Glomerular visceral epithelial cell (primary cell): ENCODE results near the gene CNPY1.

Experiments used
- DNase-seq: peaks from one replicate; pipeline ENCODE4 v3.0.0-alpha.2; 2016; ENCODE audit errors: extremely low spot score

CNPY1 gene

GRCh38 chr7:155559519-155560108, 13.3 kb upstream of the CNPY1 start:
- no peak for DNase-seq

DNA sequence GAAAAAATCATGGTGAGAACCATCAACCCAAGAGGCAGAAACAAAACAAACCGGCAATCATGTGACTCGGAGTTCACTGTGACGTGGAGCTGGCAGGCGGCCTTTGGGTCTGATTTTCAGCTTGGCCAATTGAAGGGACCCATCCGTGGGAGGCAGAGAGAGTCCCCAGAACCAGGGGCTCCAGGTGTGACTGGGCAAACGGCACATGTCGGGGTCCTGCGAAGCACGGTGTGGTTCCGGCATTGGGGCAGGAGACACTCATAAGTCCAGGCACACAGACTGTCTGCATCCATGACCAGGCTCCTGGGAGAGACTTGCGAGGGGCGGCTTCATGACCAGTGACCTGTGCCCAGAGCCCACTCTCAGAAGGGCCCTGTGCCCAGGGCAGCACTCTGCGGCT, 12.6 kb upstream of the CNPY1 start:
- DNase-seq, result no peak

DNA sequence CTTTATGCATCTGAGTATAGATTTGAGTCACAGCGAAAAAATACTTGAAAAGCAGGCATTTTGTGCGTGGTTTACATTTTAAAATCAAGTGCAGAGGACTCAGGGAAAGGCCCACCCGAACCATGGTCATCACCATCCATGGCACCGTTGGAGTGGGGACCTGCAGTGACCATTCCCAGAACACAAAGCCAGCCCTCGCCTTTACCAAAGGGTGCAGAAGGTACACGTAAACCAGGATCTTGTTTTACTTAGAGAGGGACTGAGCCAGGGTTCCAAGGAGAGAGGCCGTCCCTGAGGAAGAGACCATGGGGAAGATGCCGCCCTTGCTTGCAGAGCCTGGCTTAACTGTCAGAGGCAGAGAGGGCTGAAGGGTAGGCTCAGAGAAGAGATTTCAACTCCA, 12.0 kb upstream of the CNPY1 start:
- no peak for DNase-seq

- DNase-seq, result no peak
Observed at GRCh38 chr7:155557778-155558177, 11.4 kb upstream of the CNPY1 start.

GRCh38 chr7:155556763-155557162, 10.4 kb upstream of the CNPY1 start:
- DNase-seq, result no peak

DNA sequence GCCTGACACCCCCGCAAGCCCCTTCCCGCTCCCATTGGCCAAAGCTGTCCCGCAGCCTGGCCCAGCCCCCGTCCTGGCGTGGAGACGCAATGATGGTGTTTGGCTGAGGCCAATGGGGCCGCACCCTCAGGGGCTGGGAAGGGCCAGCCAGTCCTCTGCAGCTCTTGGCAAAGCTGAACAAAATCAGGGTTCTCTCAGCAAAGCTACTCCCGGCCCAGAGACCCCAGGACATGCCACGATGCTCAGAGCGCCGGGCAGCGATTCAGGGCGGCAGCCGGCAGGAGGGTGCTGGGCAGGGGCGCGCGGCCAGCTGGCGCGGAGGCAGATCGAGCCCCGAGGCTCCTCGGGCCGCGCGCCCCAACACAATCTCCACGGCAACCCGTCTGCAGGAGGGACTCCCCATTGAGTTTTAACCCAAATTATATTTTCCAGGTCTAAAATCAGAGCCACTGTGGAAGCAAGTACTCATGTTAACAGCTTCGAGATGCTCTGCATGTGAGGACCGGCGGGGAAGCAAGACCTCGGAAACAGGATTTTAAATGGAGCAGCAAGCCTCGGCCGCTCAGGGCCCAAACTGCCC, 8.8 kb upstream of the CNPY1 start:
- no peak for DNase-seq

- no peak for DNase-seq
Observed at GRCh38 chr7:155553871-155554270, 7.5 kb upstream of the CNPY1 start.

GRCh38 chr7:155551785-155552611, 5.6 kb upstream of the CNPY1 start:
- no peak for DNase-seq

- DNase-seq, result no peak
Observed at GRCh38 chr7:155550916-155551315, 4.6 kb upstream of the CNPY1 start.

DNA sequence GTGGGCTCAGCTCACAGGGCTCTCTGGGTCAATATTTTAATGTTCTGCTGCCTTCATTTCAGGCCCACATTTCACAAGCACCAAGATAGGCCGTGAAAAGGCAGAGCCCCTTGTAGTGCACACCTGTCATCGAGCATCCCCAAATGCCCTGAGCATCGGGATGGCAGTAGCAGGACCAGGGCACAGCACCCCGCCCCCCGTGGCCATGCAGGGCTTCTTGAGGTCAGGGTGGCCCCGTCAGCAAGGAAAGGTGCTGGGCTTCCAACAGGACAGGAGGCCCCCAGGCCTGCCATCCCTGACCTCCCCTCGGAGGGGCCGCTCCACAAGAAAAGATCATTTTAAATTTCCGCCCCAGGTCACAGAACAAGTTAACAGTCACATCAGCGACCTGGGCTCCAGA, 2.9 kb upstream of the CNPY1 start:
- no peak for DNase-seq

GRCh38 chr7:155547161-155547791, 917 bp upstream of the CNPY1 start:
- DNase-seq, result no peak

- no peak for DNase-seq
Observed at GRCh38 chr7:155545348-155545747, 1.0 kb downstream of the CNPY1 start.

GRCh38 chr7:155544485-155544884, 1.9 kb downstream of the CNPY1 start:
- DNase-seq, result no peak

- no peak for DNase-seq
Observed at GRCh38 chr7:155543926-155544325, 2.4 kb downstream of the CNPY1 start.

- DNase-seq, result no peak
Observed at GRCh38 chr7:155543011-155543876, 3.1 kb downstream of the CNPY1 start.

DNA sequence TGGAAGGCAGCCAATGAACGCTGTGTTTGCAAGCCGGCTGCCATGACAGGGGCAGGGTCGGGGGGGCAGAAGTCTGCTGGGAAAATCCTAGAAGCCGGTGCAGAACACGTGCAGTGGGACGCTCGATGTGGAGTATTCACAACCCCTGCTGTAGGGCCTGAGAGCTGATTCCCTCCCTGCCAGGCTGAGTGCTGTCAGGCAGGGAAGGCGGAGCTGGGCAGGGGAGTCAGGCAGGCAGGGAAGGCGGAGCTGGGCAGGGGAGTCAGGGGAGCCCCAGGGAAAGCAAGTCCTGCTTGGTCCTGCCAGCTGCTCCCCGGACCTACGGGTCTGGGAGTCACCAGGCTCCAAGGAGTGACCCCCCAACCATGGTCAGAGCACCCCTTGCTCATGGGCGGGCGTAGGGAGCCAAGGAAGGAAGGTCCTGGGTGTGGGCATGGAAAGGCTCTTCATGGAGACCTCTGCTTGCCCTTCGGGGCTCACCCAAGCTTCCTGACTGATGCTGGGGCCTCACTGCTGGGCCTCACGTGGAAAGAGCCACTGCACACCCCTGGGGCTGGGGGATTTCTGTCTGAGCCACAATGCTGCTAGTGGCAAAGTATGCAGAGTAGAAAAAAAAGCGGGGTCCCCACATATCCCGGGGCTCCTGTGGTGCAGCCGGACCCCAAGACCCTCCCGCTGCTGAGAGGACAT, 4.2 kb downstream of the CNPY1 start:
- no peak for DNase-seq

- DNase-seq, result no peak
Observed at GRCh38 chr7:155540553-155540952, 5.8 kb downstream of the CNPY1 start.

DNA sequence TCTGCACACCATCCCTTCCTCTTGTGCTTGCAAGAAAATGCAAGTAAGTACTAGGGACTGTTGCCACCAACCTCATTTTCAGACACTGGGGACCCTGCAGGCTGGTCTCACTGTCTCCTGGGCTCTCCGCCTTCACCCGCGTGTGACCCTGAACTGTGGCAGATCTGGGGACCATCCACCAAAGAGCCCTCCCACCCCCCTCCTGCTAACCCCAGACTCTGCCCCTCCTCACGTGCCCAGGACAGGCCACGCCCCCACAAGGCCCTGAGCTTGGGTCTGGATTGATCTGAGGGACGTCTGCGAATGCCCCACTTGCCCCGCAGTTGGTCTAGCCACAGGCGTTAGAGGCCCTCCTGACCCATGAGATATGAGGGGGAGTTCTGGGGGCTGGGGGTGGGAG, 8.1 kb downstream of the CNPY1 start:
- DNase-seq, result no peak

- no peak for DNase-seq
Observed at GRCh38 chr7:155536451-155536850, 9.9 kb downstream of the CNPY1 start.

DNA sequence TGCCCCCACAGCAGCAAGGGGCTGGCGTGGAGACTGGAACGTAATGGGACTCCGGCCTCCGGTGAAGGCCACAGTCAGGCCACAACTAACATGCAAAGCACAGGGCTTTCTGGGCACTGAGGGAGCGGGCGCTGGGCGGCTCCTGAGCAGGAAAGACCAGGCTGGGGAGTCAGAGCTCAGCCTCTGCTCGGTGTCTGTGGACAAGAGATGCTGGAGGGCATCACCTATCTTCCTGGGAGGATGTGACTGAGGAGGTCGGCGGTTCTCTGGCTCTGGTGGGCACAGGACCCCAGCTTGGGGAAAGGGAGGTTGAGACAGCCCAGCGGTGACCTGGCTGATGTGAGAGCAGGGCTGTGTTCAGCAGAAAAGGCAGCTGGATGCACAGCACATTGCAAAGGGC, 11.7 kb downstream of the CNPY1 start:
- no peak for DNase-seq
